Body of pancreas (tissue), 4 donors: ENCODE results near the gene CHPF2. TPM values are rescaled to one million over a fixed set of nuclear protein-coding genes. Genes with fewer than 3 reads are reported as not detected.

Source experiments
- ATAC-seq: fragments of 150-250 bp; one replicate; pipeline ENCODE4 v1.9.1; 2016
- DNase-seq, 4 donors: peaks; one replicate each; pipeline ENCODE4 v3.0.0-alpha.2; 2019
- H3K27ac ChIP-seq, 4 donors: fragments of 200-600 bp; sonication (generic); 1 replicate in 3 of 4; 2 replicates in 1 of 4; pipeline versions ENCODE4 v1.5.1 to v1.6.1; 2016 to 2019; ENCODE audit warnings: mild to moderate bottlenecking in 1 of 4, mixed read lengths in 1 of 4, moderate library complexity in 1 of 4
- H3K27me3 ChIP-seq, 2 donors: fragments of 200-600 bp; sonication (generic); one replicate each; pipeline ENCODE4 v1.6.0; 2016; ENCODE audit warnings: mild to moderate bottlenecking in 1 of 2
- H3K36me3 ChIP-seq, 2 donors: fragments of 200-600 bp; sonication (generic); replicated peaks in 1 of 2; 2 replicates each; pipeline ENCODE4 v1.5.1; 2016; ENCODE audit warnings: low read depth in 2 of 2; ENCODE audit not compliant: insufficient read depth in 1 of 2
- H3K4me1 ChIP-seq: fragments of 200-600 bp; sonication (generic); one replicate; pipeline ENCODE4 v1.6.0; 2016
- H3K4me3 ChIP-seq, 2 donors: fragments of 200-600 bp; sonication (generic); 1 replicate in 1 of 2; 2 replicates in 1 of 2; pipeline ENCODE4 v1.5.1; 2016 to 2019
- H3K9me3 ChIP-seq, 3 donors: fragments of 200-600 bp; sonication (generic); 1 replicate in 2 of 3; 2 replicates in 1 of 3; pipeline ENCODE4 v1.5.1; 2016
- POLR2A ChIP-seq, 3 donors: fragments of 450-650 bp; IDR thresholded peaks; one replicate each; pipeline ENCODE4 v1.6.1; 2016; ENCODE audit warnings: antibody characterized with exemption in 3 of 3, mild to moderate bottlenecking in 2 of 3
- WGBS, 2 donors: methylation state at CpG; one replicate each; pipeline ENCODE4 v1.1.5; 2017; 5-methylcytosine and 5-hydroxymethylcytosine counted together
- intact Hi-C: fragments of 100-400 bp; cut with DNase I; formaldehyde crosslinking; loops from one replicate; pipeline ENCODE4 v1.15.1; 2023
- total RNA-seq, 2 donors: library from RNA; depleted of rRNA; stranded (reverse); fragments of >200 nt; gene quantifications; one replicate each; pipeline ENCODE4 v1.1.0, GENCODE V29; 2016
- TF ChIP-seq, protein P1 (sequence below), 7 experiments: fragments of 450-650 bp in 4 of 7; fragments of 200-600 bp in 3 of 7; sonication (generic) in 3 of 7; IDR thresholded peaks; one replicate each; pipeline ENCODE4 v1.5.1; 2016 to 2019; ENCODE audit warnings: antibody characterized with exemption in 7 of 7

Gene CHPF2
- total RNA-seq, 2 donors from 2014 or later, result 24.4 to 52.1 TPM

DNA sequence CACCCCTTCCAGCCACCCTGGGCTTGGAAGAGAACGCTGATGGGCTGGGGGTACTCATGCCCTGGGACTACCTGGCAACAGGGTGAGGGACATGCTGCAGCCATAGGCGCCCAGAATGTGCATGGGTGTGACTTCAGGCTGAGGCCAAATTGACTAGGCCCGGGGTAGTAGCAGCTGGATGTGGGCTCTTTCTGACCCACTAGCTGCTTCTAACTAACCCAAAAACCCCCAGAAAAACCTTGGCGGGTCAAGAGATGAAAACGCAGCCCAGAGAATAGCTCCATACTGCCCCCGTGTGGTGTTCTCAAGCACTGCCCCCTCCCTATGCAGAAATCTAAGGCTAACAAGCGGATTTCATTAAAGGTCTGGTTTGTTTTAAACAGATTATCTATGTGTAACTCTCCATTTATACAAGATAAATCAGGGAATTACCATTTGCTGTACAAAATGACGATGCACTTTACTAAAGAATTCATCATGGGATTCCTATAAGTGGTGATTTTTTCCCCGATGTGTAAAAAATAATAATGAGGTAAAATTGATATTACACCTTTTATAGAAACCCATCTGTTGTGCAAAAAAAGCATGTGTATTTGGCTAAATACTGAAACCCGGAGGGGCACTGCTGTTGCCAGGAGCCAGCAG is 12.0 kb downstream of the CHPF2 start:
- DNase-seq (peak; percentile 43 to 63 (median 55)), ATAC-seq (no peak)
- intact Hi-C loops, result loop anchor here (5.0 kb wide), 1 partner anchor 63 kb away; no protein-coding TSS in a partner anchor
- Histone ChIP-seq H3K4me1 (peaks cover 53% of the 10 kb centered on the region), H3K9me3 (no peaks in the 10 kb centered on the region), H3K27me3 (no peaks in the 10 kb centered on the region), H3K36me3 (peaks cover 0 to 3% of the 10 kb centered on the region in 2 donors), H3K4me3 (no peak overlapping the region), H3K27ac (no peak overlapping the region)
- WGBS, 2 donors, result 24 to 30% methylated on average over 8 to 10 of the region's 10 CpGs
- TF ChIP-seq POLR2A (IDR thresholded peaks at IDR 0.05), result no peak
- TF ChIP-seq, protein P1, sequence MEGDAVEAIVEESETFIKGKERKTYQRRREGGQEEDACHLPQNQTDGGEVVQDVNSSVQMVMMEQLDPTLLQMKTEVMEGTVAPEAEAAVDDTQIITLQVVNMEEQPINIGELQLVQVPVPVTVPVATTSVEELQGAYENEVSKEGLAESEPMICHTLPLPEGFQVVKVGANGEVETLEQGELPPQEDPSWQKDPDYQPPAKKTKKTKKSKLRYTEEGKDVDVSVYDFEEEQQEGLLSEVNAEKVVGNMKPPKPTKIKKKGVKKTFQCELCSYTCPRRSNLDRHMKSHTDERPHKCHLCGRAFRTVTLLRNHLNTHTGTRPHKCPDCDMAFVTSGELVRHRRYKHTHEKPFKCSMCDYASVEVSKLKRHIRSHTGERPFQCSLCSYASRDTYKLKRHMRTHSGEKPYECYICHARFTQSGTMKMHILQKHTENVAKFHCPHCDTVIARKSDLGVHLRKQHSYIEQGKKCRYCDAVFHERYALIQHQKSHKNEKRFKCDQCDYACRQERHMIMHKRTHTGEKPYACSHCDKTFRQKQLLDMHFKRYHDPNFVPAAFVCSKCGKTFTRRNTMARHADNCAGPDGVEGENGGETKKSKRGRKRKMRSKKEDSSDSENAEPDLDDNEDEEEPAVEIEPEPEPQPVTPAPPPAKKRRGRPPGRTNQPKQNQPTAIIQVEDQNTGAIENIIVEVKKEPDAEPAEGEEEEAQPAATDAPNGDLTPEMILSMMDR (IDR thresholded peaks at IDR 0.05), result peak; percentile 64 to 91 (median 66)

DNA sequence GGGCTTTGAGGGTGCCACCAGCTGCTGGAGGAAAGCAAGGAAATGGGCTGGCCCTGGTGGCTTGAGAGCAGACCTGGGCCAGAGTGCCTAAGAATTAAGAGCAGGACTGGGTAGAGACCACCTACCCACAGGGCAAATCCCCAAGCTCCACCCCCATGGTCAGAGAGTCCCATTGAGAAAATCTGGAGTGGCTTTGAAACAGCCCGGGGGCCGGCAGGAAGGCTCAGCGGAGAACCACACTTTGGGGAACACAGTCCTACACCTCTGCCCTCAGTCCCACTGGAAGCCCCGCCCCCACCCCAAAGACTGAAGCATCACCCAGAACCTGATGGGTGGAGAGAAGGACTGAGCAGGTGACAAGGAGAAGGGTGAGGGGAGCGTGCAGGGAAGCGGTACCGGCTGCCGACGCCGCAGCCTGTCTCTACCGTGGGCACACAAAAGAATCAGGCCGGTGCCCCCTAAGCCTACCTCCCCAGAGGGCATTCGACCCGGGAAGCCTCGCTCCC is 12.6 kb downstream of the CHPF2 start:
- no peaks in the 10 kb centered on the region for H3K9me3 ChIP-seq

DNA sequence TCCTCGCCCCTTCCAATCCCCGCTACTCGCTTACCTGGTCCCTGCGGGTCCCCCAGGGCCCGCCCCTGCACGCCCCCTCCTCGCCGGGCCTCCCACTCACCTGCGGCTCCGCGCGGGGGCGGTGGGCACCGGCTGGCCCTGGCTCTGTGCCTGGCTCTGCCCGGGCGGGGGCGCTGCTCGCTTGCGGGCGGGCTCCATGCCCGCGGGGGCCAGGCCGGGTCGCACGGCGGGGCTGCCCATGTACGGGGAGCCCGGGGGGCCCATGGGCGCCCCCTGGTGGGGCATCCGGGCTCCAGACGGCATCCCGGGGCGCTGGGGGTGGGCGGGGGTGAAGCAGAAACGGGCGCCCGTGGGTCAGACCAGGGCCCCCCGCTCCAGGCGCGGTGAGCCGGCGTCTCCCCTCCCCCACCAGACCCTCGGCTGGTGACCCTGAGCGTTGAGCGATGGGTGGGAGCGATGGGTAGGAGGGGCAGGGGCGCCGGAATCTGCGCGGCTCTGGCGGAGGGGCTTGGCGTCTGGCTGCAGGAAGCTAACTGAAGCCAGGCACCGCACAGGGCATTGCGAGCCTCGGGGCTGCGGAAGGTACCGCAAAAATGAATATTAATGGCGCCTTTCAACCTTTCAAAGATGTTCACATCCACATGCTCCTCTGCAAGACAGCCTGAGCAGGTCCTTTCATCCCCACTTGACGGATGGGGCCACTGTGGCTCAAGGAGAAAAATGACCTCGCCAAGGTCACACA is 13.2 kb downstream of the CHPF2 start:
- ATAC-seq (no peak), DNase-seq (peak in 2 of 4 donors; percentile 45 to 61)
- no peaks in the 10 kb centered on the region for H3K27me3 ChIP-seq
- no peak overlapping the region for H3K4me3 ChIP-seq
- TF ChIP-seq, protein P1 (IDR thresholded peaks at IDR 0.05), result peak in 6 of 7 experiments; percentile 20 to 72 (median 40)
- TF ChIP-seq POLR2A (IDR thresholded peaks at IDR 0.05), result no peak
- intact Hi-C loops, result no loop called here
- peaks cover 65% of the 10 kb centered on the region for H3K4me1 ChIP-seq
- no peaks in the 10 kb centered on the region for H3K36me3 ChIP-seq
- H3K27ac ChIP-seq, result peak overlapping the region in 1 of 4 donors; percentile 21
- WGBS, 2 donors, result 15 to 23% methylated on average over 6 to 41 of the region's 60 CpGs
- no peaks in the 10 kb centered on the region for H3K9me3 ChIP-seq

More for the DNA sequence above, 12.6 kb downstream of the CHPF2 start:
- ATAC-seq, result no peak
- Histone ChIP-seq H3K4me3 (no peak overlapping the region), H3K36me3 (no peaks in the 10 kb centered on the region), H3K27me3 (no peaks in the 10 kb centered on the region), H3K27ac (peak overlapping the region in 1 of 4 donors; percentile 21), H3K4me1 (peaks cover 59% of the 10 kb centered on the region)
- no peak for TF ChIP-seq POLR2A (IDR thresholded peaks at IDR 0.05)
- TF ChIP-seq, protein P1 (IDR thresholded peaks at IDR 0.05), result no peak
- WGBS, 2 donors, result 17 to 24% methylated on average over 15 of the region's 15 CpGs
- DNase-seq, result no peak
- intact Hi-C loops, result loop anchor here (5.0 kb wide), 1 partner anchor 62 kb away; no protein-coding TSS in a partner anchor

DNA sequence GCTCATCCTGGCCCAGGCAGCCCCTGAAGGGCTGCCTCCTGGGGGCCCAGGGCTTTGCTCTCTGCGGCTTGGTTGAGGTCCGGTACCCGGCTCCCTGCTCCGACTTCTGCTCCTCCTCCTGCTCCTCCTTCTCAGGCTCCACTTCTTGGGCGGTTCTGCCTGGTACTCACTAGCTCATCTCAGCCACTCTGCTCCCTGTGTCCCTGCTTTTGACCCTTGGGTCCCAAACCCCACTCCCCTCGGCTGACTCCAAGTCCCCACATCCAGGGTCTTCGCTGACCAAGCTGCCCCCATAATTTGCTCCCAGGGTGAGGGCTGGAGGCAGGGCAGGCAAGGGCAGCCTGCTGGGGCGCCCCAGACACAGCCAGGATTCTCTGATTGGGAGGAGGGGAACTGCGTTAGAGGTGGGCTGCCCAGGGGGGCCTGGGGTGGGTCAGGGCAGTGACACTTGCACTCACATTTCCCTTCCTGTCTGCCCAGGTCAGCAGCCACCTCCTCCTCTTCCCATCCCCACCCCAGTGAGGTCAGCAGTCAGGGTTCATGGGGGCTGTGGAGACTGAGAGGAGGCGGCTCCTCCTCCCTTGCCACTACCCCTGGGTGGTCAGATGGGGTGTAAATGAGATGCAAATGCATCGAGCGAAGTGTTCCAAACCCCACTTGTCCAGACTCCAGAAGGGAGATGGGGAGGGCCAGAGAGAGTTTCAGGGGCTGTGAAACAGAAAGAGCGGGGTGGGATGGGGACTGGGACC is 14.0 kb downstream of the CHPF2 start:
- no peak for DNase-seq
- Histone ChIP-seq H3K4me1 (peaks cover 73% of the 10 kb centered on the region), H3K27ac (peak overlapping the region in 1 of 4 donors; percentile 87)

More for the DNA sequence above, 14.0 kb downstream of the CHPF2 start:
- no peak overlapping the region for H3K4me3 ChIP-seq
- no peak for ATAC-seq
- TF ChIP-seq, protein P1 (IDR thresholded peaks at IDR 0.05), result no peak
- TF ChIP-seq POLR2A (IDR thresholded peaks at IDR 0.05), result no peak
- H3K9me3 ChIP-seq, result no peaks in the 10 kb centered on the region
- H3K36me3 ChIP-seq, result no peaks in the 10 kb centered on the region
- 67 to 81% methylated on average over 11 to 12 of the region's 13 CpGs for WGBS, 2 donors
- intact Hi-C loops, result no loop called here
- no peaks in the 10 kb centered on the region for H3K27me3 ChIP-seq
